Parathyroid adenoma (tissue), 2 donors: Measurements from ENCODE around the gene SLC1A2.

ENCODE experiments used
- H2AFZ ChIP-seq: fragments of 300-600 bp; sonication (generic); one replicate; pipeline ENCODE4 v1.7.0; 2017; ENCODE audit warnings: antibody characterized with exemption, mild to moderate bottlenecking
- H3K27ac ChIP-seq: fragments of 300-600 bp; sonication (generic); one replicate; pipeline ENCODE4 v1.7.0; 2017
- H3K27me3 ChIP-seq: fragments of 300-600 bp; sonication (generic); one replicate; pipeline ENCODE4 v1.7.0; 2017; ENCODE audit warnings: low read length; ENCODE audit not compliant: control insufficient read depth, insufficient read depth
- H3K36me3 ChIP-seq: fragments of 300-600 bp; sonication (generic); one replicate; pipeline ENCODE4 v1.7.0; 2017; ENCODE audit warnings: low read length; ENCODE audit not compliant: control insufficient read depth, insufficient read depth
- H3K4me1 ChIP-seq: fragments of 300-600 bp; sonication (generic); one replicate; pipeline ENCODE4 v1.7.0; 2017; ENCODE audit warnings: control low read depth
- H3K4me2 ChIP-seq: fragments of 300-600 bp; sonication (generic); one replicate; pipeline ENCODE4 v1.7.0; 2017; ENCODE audit warnings: low read length
- H3K4me3 ChIP-seq: fragments of 300-600 bp; sonication (generic); one replicate; pipeline ENCODE4 v1.7.0; 2017; ENCODE audit warnings: low read depth, low read length
- H3K79me2 ChIP-seq: fragments of 300-600 bp; sonication (generic); one replicate; pipeline ENCODE4 v1.7.0; 2017; ENCODE audit warnings: control low read depth
- H3K9ac ChIP-seq: fragments of 300-600 bp; sonication (generic); one replicate; pipeline ENCODE4 v1.7.0; 2017; ENCODE audit warnings: mild to moderate bottlenecking
- H3K9me3 ChIP-seq: fragments of 300-600 bp; sonication (generic); one replicate; pipeline ENCODE4 v1.7.0; 2017; ENCODE audit warnings: low read length; ENCODE audit not compliant: control insufficient read depth
- CTCF ChIP-seq: fragments of 300-600 bp; sonication (generic); IDR thresholded peaks from one replicate; pipeline ENCODE4 v1.7.0; 2017; ENCODE audit warnings: antibody characterized with exemption, mild to moderate bottlenecking
- donor health status: primary hyperparathyroidism.

SLC1A2 gene

GRCh38 chr11:35322318-35322979 is 96.9 kb downstream of the SLC1A2 start:
- H2AFZ ChIP-seq: no peak overlapping the region
- H3K9ac ChIP-seq: no peak overlapping the region
- no peaks in the 10 kb centered on the region for H3K36me3 ChIP-seq
- no peaks in the 10 kb centered on the region for H3K79me2 ChIP-seq
- no peak overlapping the region for H3K4me2 ChIP-seq
- no peak overlapping the region for H3K27ac ChIP-seq
- no peak overlapping the region for H3K4me3 ChIP-seq
- H3K9me3 ChIP-seq: no peaks in the 10 kb centered on the region
- no peaks in the 10 kb centered on the region for H3K4me1 ChIP-seq
- no peaks in the 10 kb centered on the region for H3K27me3 ChIP-seq
- no peak for TF ChIP-seq CTCF

- TF ChIP-seq CTCF: no peak
- Histone ChIP-seq H3K4me1 (no peaks in the 10 kb centered on the region), H3K27me3 (no peaks in the 10 kb centered on the region), H3K9me3 (no peaks in the 10 kb centered on the region), H3K9ac (no peak overlapping the region), H2AFZ (no peak overlapping the region), H3K4me3 (no peak overlapping the region), H3K27ac (no peak overlapping the region), H3K79me2 (no peaks in the 10 kb centered on the region), H3K36me3 (no peaks in the 10 kb centered on the region), H3K4me2 (no peak overlapping the region)
Measured at GRCh38 chr11:35321532-35322317, 97.6 kb downstream of the SLC1A2 start.

- no peaks in the 10 kb centered on the region for H3K79me2 ChIP-seq
- no peak overlapping the region for H3K9ac ChIP-seq
- H2AFZ ChIP-seq: no peak overlapping the region
- no peak overlapping the region for H3K4me3 ChIP-seq
- H3K36me3 ChIP-seq: no peaks in the 10 kb centered on the region
- H3K4me2 ChIP-seq: no peak overlapping the region
- no peaks in the 10 kb centered on the region for H3K9me3 ChIP-seq
- no peak overlapping the region for H3K27ac ChIP-seq
- no peaks in the 10 kb centered on the region for H3K4me1 ChIP-seq
- TF ChIP-seq CTCF: no peak
- no peaks in the 10 kb centered on the region for H3K27me3 ChIP-seq
Measured at GRCh38 chr11:35321111-35321510, 98.2 kb downstream of the SLC1A2 start.

GRCh38 chr11:35318977-35319925 is 100.1 kb downstream of the SLC1A2 start:
- no peak overlapping the region for H3K4me3 ChIP-seq
- no peak overlapping the region for H3K27ac ChIP-seq
- H3K9me3 ChIP-seq: no peaks in the 10 kb centered on the region
- no peaks in the 10 kb centered on the region for H3K27me3 ChIP-seq
- no peak overlapping the region for H3K4me2 ChIP-seq
- no peaks in the 10 kb centered on the region for H3K4me1 ChIP-seq
- H3K9ac ChIP-seq: no peak overlapping the region
- no peaks in the 10 kb centered on the region for H3K36me3 ChIP-seq
- no peaks in the 10 kb centered on the region for H3K79me2 ChIP-seq
- TF ChIP-seq CTCF: no peak
- no peak overlapping the region for H2AFZ ChIP-seq
